ENCODE measurements around the gene CTDNEP1. TPM values are rescaled to one million over a fixed set of nuclear protein-coding genes. Genes with fewer than 3 reads are reported as not detected.

CTDNEP1 gene
- polyA plus RNA-seq, 1 donor (not counting 4 experiments of a cell fraction or from before 2014, with no cell fraction given): 66.2 TPM

GRCh38 chr17:7219229-7219811 is 32.2 kb downstream of the CTDNEP1 start:
- FAIRE-seq (no peak), DNase-seq (ENCODE audit: low read depth, low spot score) (no peak)
- Histone ChIP-seq H3K9me1 (ENCODE audit: control insufficient read depth, extremely low read depth, insufficient read depth, low read length) (no peaks in the 10 kb centered on the region), H3K27me3 (ENCODE audit: control insufficient read depth, extremely low read depth, insufficient read depth, low read length) (no peaks in the 10 kb centered on the region), H3K4me2 (ENCODE audit: control insufficient read depth, extremely low read depth, insufficient read depth, low read depth, low read length) (peak overlapping the region; percentile 88), H3K79me2 (ENCODE audit: control insufficient read depth, insufficient read depth, low read length) (peaks cover 14% of the 10 kb centered on the region), H2AFZ (ENCODE audit: control insufficient read depth, low read length) (peak overlapping the region; percentile 39), H3K4me1 (ENCODE audit: control insufficient read depth, extremely low read depth, insufficient read depth, low read length) (peaks cover 42% of the 10 kb centered on the region), H3K27ac (ENCODE audit: control insufficient read depth, insufficient read depth, low read length) (peak overlapping the region; percentile 92), H3K9me3 (ENCODE audit: control insufficient read depth, low read depth, low read length) (no peaks in the 10 kb centered on the region), H3K36me3 (ENCODE audit: control insufficient read depth in 2 of 2, extremely low read depth in 1 of 2, insufficient read depth in 2 of 2, low read length in 2 of 2) (peaks cover 25 to 30% of the 10 kb centered on the region in 2 experiments), H3K4me3 (ENCODE audit: control insufficient read depth in 2 of 3, extremely low read depth in 1 of 3, insufficient read depth in 2 of 3, low read depth in 1 of 3, low read length in 3 of 3) (peak overlapping the region; percentile 55 to 74 (median 72)), H3K9ac (ENCODE audit: control insufficient read depth, extremely low read depth, insufficient read depth, low read length) (peak overlapping the region; percentile 87), H4K20me1 (ENCODE audit: control insufficient read depth, extremely low read depth, insufficient read depth, low read length) (peaks cover 5% of the 10 kb centered on the region)
- TF ChIP-seq EZH2 (IDR thresholded peaks at IDR 0.05; ENCODE audit: low read length) (no peak), CTCF (optimal IDR thresholded peaks at IDR 0.05 in 1 of 3, IDR thresholded peaks at IDR 0.05 in 1 of 3, conservative IDR thresholded peaks at IDR 0.05 in 1 of 3; ENCODE audit: extremely low read depth in 1 of 3, insufficient read depth in 2 of 3, low read length in 3 of 3) (no peak)
- dilution Hi-C loops (cut with MboI; ENCODE audit: extremely low pct_ligation_motif_present, low sequenced_read_pairs): no loop called here

GRCh38 chr17:7218758-7219157 is 32.8 kb downstream of the CTDNEP1 start:
- no peak for FAIRE-seq
- DNase-seq (ENCODE audit: low read depth, low spot score): no peak
- H3K36me3 ChIP-seq (ENCODE audit: control insufficient read depth in 2 of 2, extremely low read depth in 1 of 2, insufficient read depth in 2 of 2, low read length in 2 of 2): peaks cover 22 to 25% of the 10 kb centered on the region in 2 experiments
- no peak overlapping the region for H3K9ac ChIP-seq (ENCODE audit: control insufficient read depth, extremely low read depth, insufficient read depth, low read length)
- dilution Hi-C loops (cut with MboI; ENCODE audit: extremely low pct_ligation_motif_present, low sequenced_read_pairs): no loop called here
- H3K79me2 ChIP-seq (ENCODE audit: control insufficient read depth, insufficient read depth, low read length): peaks cover 14% of the 10 kb centered on the region
- H3K4me2 ChIP-seq (ENCODE audit: control insufficient read depth, extremely low read depth, insufficient read depth, low read depth, low read length): no peak overlapping the region
- no peaks in the 10 kb centered on the region for H3K9me1 ChIP-seq (ENCODE audit: control insufficient read depth, extremely low read depth, insufficient read depth, low read length)
- no peak overlapping the region for H3K4me3 ChIP-seq (ENCODE audit: control insufficient read depth in 2 of 3, extremely low read depth in 1 of 3, insufficient read depth in 2 of 3, low read depth in 1 of 3, low read length in 3 of 3)
- no peaks in the 10 kb centered on the region for H3K27me3 ChIP-seq (ENCODE audit: control insufficient read depth, extremely low read depth, insufficient read depth, low read length)
- H4K20me1 ChIP-seq (ENCODE audit: control insufficient read depth, extremely low read depth, insufficient read depth, low read length): peaks cover 8% of the 10 kb centered on the region
- H3K4me1 ChIP-seq (ENCODE audit: control insufficient read depth, extremely low read depth, insufficient read depth, low read length): peaks cover 42% of the 10 kb centered on the region
- no peak overlapping the region for H2AFZ ChIP-seq (ENCODE audit: control insufficient read depth, low read length)
- TF ChIP-seq EZH2 (IDR thresholded peaks at IDR 0.05; ENCODE audit: low read length) (no peak), CTCF (optimal IDR thresholded peaks at IDR 0.05 in 1 of 3, IDR thresholded peaks at IDR 0.05 in 1 of 3, conservative IDR thresholded peaks at IDR 0.05 in 1 of 3; ENCODE audit: extremely low read depth in 1 of 3, insufficient read depth in 2 of 3, low read length in 3 of 3) (no peak)
- no peak overlapping the region for H3K27ac ChIP-seq (ENCODE audit: control insufficient read depth, insufficient read depth, low read length)
- no peaks in the 10 kb centered on the region for H3K9me3 ChIP-seq (ENCODE audit: control insufficient read depth, low read depth, low read length)

Measured in keratinocyte (primary cell).